ENCODE measurements around the gene MSI2.

Gene MSI2

GRCh38 chr17:57720386-57721035 is 464.2 kb downstream of the MSI2 start:
- no peak for DNase-seq (ENCODE audit: low read depth)

GRCh38 chr17:57721967-57722703 is 465.8 kb downstream of the MSI2 start:
- DNase-seq (ENCODE audit: low read depth), result no peak

GRCh38 chr17:57722704-57723043 is 466.4 kb downstream of the MSI2 start:
- DNase-seq (ENCODE audit: low read depth), result no peak

GRCh38 chr17:57723427-57724025 is 467.2 kb downstream of the MSI2 start:
- no peak for DNase-seq (ENCODE audit: low read depth)

- DNase-seq (ENCODE audit: low read depth), result no peak
Measured at GRCh38 chr17:57724026-57724728, 467.9 kb downstream of the MSI2 start.

GRCh38 chr17:57724729-57725125 is 468.4 kb downstream of the MSI2 start:
- no peak for DNase-seq (ENCODE audit: low read depth)

GRCh38 chr17:57726213-57726790 is 470.0 kb downstream of the MSI2 start:
- DNase-seq (ENCODE audit: low read depth), result no peak

- no peak for DNase-seq (ENCODE audit: low read depth)
Measured at GRCh38 chr17:57726838-57727237, 470.5 kb downstream of the MSI2 start.

GRCh38 chr17:57727630-57728175 is 471.4 kb downstream of the MSI2 start:
- DNase-seq (ENCODE audit: low read depth), result no peak

GRCh38 chr17:57730026-57730701 is 473.8 kb downstream of the MSI2 start:
- DNase-seq (ENCODE audit: low read depth), result no peak

GRCh38 chr17:57732062-57732461 is 475.7 kb downstream of the MSI2 start:
- DNase-seq (ENCODE audit: low read depth), result no peak

- DNase-seq (ENCODE audit: low read depth), result no peak
Measured at GRCh38 chr17:57733085-57733484, 476.8 kb downstream of the MSI2 start.
